Measurements from ENCODE around the gene CATSPER4. TPM values are rescaled to one million over a fixed set of nuclear protein-coding genes. Genes with fewer than 3 reads are reported as not detected.

CATSPER4 gene
- total RNA-seq = not detected in 2 replicates

DNA sequence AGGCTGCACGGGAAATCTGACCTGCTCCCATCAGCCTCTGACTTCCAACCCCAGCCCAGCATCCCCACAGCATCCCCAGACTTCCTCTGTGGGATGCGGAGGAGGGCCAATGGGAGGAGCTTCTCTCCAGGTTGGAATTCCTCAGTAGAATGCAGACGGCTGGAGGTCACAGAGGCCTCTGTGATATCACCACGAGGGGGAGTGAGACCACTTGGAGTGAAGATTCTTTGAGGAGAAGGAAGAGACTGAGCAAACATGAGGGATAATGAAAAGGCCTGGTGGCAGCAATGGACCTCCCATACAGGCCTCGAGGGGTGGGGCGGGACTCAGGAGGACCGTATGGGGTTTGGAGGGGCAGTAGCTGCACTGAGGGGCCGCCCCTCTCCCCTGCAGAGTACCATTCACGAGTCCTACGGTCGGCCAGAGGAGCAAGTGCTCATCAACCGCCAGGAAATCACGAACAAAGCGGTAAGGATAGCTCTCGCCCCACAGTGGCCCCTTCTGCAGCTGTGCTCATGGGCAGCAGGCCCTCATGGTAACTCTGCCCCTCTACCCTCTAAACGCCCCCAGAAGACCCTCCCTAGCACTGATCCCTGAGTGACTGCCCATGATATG, at the start of gene CATSPER4:
CATSPER4 (plus strand) TSS at position 230 of the 615 bp plus-strand sequence; CDS start at position 256, 26 bp downstream.
- Mint-ChIP-seq H3K4me3 (no peak within 1 kb of the TSS), H3K36me3 (ENCODE audit: low read depth) (peaks cover 2% of the 10 kb centered on the region), H3K9me3 (no peaks in the 10 kb centered on the region), H3K27me3 (ENCODE audit: insufficient read depth) (peaks cover 10% of the 10 kb centered on the region), H3K4me1 (ENCODE audit: low read depth) (peaks cover 26% of the 10 kb centered on the region), H3K27ac (no peak within 1 kb of the TSS)
- DNase-seq (ENCODE audit: low spot score) = no peak
- intact Hi-C loops (cut with micrococcal nuclease) = loop anchor here (5.0 kb wide), 1 partner anchor 42 kb away; the partner anchor contains the start of gene CEP85

DNA sequence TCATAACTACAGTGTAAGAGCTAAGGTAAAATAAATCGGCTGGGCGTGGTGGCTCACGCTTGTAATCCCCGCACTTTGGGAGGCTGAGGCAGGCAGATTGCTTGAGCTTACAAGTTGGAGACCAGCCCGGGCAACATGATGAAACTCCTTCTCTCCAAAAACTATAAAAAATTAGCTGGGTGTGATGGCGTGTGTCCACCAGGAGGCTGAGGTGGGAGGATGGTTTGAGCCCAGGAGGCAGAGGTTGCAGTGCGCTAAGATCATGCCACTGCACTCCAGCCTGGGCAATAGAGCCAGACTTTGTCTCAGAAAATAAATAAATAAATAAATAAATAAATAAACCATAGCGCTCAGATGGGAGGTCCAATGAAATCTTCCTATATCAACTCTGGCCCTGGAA, 48.2 kb upstream of the CATSPER4 start:
- Mint-ChIP-seq H3K27ac (no peak overlapping the region), H3K4me3 (no peak overlapping the region), H3K4me1 (ENCODE audit: low read depth) (peaks cover 14% of the 10 kb centered on the region), H3K9me3 (no peaks in the 10 kb centered on the region), H3K36me3 (ENCODE audit: low read depth) (no peaks in the 10 kb centered on the region), H3K27me3 (ENCODE audit: insufficient read depth) (peaks cover 8% of the 10 kb centered on the region)
- intact Hi-C loops (cut with micrococcal nuclease) = no loop called here
- DNase-seq (ENCODE audit: low spot score) = no peak

- intact Hi-C loops (cut with micrococcal nuclease) = loop anchor here (1.0 kb wide), 4 partner anchors 19 to 109 kb away; partner anchors contain the start of gene PDIK1L
- Mint-ChIP-seq H3K27ac (no peak overlapping the region), H3K9me3 (no peaks in the 10 kb centered on the region), H3K4me3 (no peak overlapping the region), H3K4me1 (ENCODE audit: low read depth) (peaks cover 8% of the 10 kb centered on the region), H3K36me3 (ENCODE audit: low read depth) (no peaks in the 10 kb centered on the region), H3K27me3 (ENCODE audit: insufficient read depth) (peaks cover 24% of the 10 kb centered on the region)
- peak; percentile 66 for DNase-seq (ENCODE audit: low spot score)
Observed at GRCh38 chr1:26145041-26145959, 45.1 kb upstream of the CATSPER4 start.

DNA sequence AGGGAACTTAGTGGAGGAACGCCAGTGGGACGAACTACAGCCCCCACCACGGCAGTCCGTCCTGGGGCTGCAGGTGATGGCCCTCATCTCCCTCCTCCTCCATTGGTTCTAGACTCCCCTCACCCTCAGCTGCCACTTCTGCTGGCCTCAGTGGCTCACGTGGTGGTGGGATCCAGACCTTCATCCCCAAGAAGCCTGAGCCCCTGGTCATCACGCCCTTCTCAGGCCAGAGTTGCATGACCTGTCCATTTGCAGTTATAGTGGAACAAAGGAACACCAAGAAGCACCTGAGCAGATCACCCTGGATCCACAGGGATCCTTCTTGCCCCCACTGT, 44.5 kb upstream of the CATSPER4 start:
- no peak for DNase-seq (ENCODE audit: low spot score)
- H3K27me3 Mint-ChIP-seq (ENCODE audit: insufficient read depth) = peaks cover 27% of the 10 kb centered on the region
- no peak overlapping the region for H3K4me3 Mint-ChIP-seq
- no peak overlapping the region for H3K27ac Mint-ChIP-seq
- no peaks in the 10 kb centered on the region for H3K36me3 Mint-ChIP-seq (ENCODE audit: low read depth)
- intact Hi-C loops (cut with micrococcal nuclease) = loop anchor here (1.0 kb wide), 4 partner anchors 20 to 110 kb away; partner anchors contain the start of gene PDIK1L
- no peaks in the 10 kb centered on the region for H3K9me3 Mint-ChIP-seq
- peaks cover 8% of the 10 kb centered on the region for H3K4me1 Mint-ChIP-seq (ENCODE audit: low read depth)

DNA sequence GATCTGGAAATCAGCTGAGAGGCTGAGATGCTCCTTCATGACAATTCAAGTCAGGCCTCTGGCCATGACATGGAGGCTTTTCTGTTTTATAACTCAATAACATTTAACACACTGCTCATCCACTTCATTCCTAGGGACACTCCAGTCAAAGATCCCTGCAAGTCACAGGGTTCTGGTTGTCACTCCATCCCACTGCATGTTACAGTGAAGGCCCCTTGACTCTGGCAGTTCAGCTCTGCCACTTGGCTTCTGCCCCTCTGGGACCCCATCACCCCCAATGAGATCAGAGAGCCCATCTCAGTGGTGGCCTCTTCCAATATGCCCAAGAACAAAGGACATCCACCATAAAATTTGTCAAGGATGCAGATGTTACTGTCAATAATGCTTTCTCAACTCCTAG, 41.5 kb upstream of the CATSPER4 start:
- no peaks in the 10 kb centered on the region for H3K36me3 Mint-ChIP-seq (ENCODE audit: low read depth)
- DNase-seq (ENCODE audit: low spot score) = no peak
- H3K9me3 Mint-ChIP-seq = no peaks in the 10 kb centered on the region
- H3K4me3 Mint-ChIP-seq = no peak overlapping the region
- H3K4me1 Mint-ChIP-seq (ENCODE audit: low read depth) = peaks cover 8% of the 10 kb centered on the region
- H3K27me3 Mint-ChIP-seq (ENCODE audit: insufficient read depth) = peaks cover 45% of the 10 kb centered on the region
- intact Hi-C loops (cut with micrococcal nuclease) = no loop called here
- H3K27ac Mint-ChIP-seq = no peak overlapping the region

- no peaks in the 10 kb centered on the region for H3K9me3 Mint-ChIP-seq
- peaks cover 70% of the 10 kb centered on the region for H3K27me3 Mint-ChIP-seq (ENCODE audit: insufficient read depth)
- H3K4me1 Mint-ChIP-seq (ENCODE audit: low read depth) = no peaks in the 10 kb centered on the region
- no peaks in the 10 kb centered on the region for H3K36me3 Mint-ChIP-seq (ENCODE audit: low read depth)
- H3K4me3 Mint-ChIP-seq = no peak overlapping the region
- intact Hi-C loops (cut with micrococcal nuclease) = no loop called here
- H3K27ac Mint-ChIP-seq = no peak overlapping the region
- DNase-seq (ENCODE audit: low spot score) = no peak
Observed at GRCh38 chr1:26153966-26154532, 36.4 kb upstream of the CATSPER4 start.

DNA sequence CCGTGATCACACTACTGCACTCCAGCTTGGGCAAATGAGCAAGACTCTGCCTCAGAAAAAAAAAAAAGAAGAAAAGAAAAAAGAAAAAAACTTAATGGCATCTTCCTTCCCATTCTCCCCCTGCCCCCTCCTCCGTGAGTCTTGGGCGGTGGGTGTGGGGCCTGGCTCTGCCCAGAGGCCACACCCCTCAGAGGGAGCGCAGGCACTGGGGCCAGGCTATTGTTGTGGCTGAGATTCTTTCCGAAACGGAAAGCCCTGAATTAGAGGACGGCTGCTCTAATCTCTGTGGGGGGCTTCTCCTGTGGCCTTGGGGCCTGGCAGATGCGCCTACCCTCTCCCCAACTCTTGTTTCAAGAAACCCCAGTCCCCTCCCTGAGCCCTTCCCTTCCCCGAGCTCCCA, 35.7 kb upstream of the CATSPER4 start:
- Mint-ChIP-seq H3K36me3 (ENCODE audit: low read depth) (no peaks in the 10 kb centered on the region), H3K4me3 (no peak overlapping the region), H3K27ac (no peak overlapping the region), H3K27me3 (ENCODE audit: insufficient read depth) (peaks cover 69% of the 10 kb centered on the region), H3K9me3 (no peaks in the 10 kb centered on the region), H3K4me1 (ENCODE audit: low read depth) (no peaks in the 10 kb centered on the region)
- DNase-seq (ENCODE audit: low spot score) = no peak
- intact Hi-C loops (cut with micrococcal nuclease) = no loop called here

GRCh38 chr1:26155370-26156284, 34.8 kb upstream of the CATSPER4 start:
- intact Hi-C loops (cut with micrococcal nuclease) = no loop called here
- no peak for DNase-seq (ENCODE audit: low spot score)
- Mint-ChIP-seq H3K4me1 (ENCODE audit: low read depth) (no peaks in the 10 kb centered on the region), H3K36me3 (ENCODE audit: low read depth) (no peaks in the 10 kb centered on the region), H3K9me3 (no peaks in the 10 kb centered on the region), H3K4me3 (no peak overlapping the region), H3K27me3 (ENCODE audit: insufficient read depth) (peaks cover 71% of the 10 kb centered on the region), H3K27ac (no peak overlapping the region)

GRCh38 chr1:26156285-26157038, 33.9 kb upstream of the CATSPER4 start:
- Mint-ChIP-seq H3K4me3 (no peak overlapping the region), H3K4me1 (ENCODE audit: low read depth) (no peaks in the 10 kb centered on the region), H3K36me3 (ENCODE audit: low read depth) (no peaks in the 10 kb centered on the region), H3K27ac (no peak overlapping the region), H3K27me3 (ENCODE audit: insufficient read depth) (peaks cover 71% of the 10 kb centered on the region), H3K9me3 (no peaks in the 10 kb centered on the region)
- no peak for DNase-seq (ENCODE audit: low spot score)
- intact Hi-C loops (cut with micrococcal nuclease) = no loop called here

GRCh38 chr1:26158271-26158907, 32.0 kb upstream of the CATSPER4 start:
- DNase-seq (ENCODE audit: low spot score) = no peak
- Mint-ChIP-seq H3K4me3 (no peak overlapping the region), H3K27ac (no peak overlapping the region), H3K4me1 (ENCODE audit: low read depth) (peaks cover 5% of the 10 kb centered on the region), H3K9me3 (no peaks in the 10 kb centered on the region), H3K27me3 (ENCODE audit: insufficient read depth) (peaks cover 63% of the 10 kb centered on the region), H3K36me3 (ENCODE audit: low read depth) (no peaks in the 10 kb centered on the region)
- intact Hi-C loops (cut with micrococcal nuclease) = no loop called here

DNA sequence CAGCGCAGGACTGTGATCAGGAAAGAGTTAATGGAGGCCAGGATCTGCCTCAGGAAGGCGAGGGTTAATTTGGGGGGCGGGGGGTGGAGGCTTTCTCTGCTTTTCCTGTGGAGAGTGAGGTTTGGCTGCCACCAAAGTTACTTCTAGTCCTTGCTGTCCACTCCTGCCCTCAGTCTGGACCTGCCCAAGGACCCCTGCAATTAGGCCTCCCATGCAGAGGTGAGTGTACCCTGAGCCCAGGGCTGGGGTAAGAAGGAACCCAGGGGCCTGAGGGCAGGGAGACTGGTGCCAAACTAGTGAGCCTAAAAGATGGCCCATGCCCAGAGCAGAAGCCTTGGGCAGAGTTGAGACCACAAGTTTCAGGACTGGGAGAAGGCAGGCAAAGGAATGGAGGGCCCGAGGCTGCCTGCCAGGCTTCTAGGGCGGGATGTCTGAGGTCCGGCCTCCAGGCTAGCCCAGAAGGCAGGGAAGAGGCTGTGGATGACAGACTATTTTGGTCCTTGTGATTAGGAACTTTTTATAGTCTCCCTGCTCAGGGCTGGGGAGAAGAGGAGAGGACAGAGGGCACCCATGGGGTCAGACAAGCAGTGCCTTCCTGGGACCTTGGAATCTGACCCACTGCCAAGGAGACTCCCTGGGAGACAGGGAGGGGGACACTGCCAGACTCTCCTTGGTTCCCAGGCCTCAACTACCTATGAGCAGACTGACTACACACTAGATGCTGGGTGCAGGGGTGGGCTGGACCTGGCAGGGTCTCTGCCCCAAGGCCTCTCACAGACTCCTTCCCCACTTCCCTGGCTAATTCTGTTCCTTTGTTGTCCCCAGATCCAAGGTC, 31.3 kb upstream of the CATSPER4 start, which contains the start of gene FAM110D:
FAM110D (plus strand) TSS at position 172 of the 835 bp plus-strand sequence. CDS start 2,213 bp downstream, outside the sequence.
- Mint-ChIP-seq H3K4me1 (ENCODE audit: low read depth) (peaks cover 5% of the 10 kb centered on the region), H3K9me3 (no peaks in the 10 kb centered on the region), H3K27me3 (ENCODE audit: insufficient read depth) (peaks cover 62% of the 10 kb centered on the region), H3K27ac (no peak within 1 kb of the TSS), H3K4me3 (no peak within 1 kb of the TSS), H3K36me3 (ENCODE audit: low read depth) (no peaks in the 10 kb centered on the region)
- intact Hi-C loops (cut with micrococcal nuclease) = no loop called here
- no peak for DNase-seq (ENCODE audit: low spot score)

Measured in activated T-helper 1 cell treated with anti-CD3 and anti-CD28 coated beads, Interleukin-12 subunit alpha, Interleukin-12 subunit beta, Interleukin-2, Interleukin-4 antibody, amounts not matched to agents 30 ng/mL and 10 ng/mL and 1 ng/mL, durations not matched to agents 14 hours and 24 hours and 36 hours (primary cell).